ENCODE data around the gene TSPAN31.

The TSPAN31 gene

DNA sequence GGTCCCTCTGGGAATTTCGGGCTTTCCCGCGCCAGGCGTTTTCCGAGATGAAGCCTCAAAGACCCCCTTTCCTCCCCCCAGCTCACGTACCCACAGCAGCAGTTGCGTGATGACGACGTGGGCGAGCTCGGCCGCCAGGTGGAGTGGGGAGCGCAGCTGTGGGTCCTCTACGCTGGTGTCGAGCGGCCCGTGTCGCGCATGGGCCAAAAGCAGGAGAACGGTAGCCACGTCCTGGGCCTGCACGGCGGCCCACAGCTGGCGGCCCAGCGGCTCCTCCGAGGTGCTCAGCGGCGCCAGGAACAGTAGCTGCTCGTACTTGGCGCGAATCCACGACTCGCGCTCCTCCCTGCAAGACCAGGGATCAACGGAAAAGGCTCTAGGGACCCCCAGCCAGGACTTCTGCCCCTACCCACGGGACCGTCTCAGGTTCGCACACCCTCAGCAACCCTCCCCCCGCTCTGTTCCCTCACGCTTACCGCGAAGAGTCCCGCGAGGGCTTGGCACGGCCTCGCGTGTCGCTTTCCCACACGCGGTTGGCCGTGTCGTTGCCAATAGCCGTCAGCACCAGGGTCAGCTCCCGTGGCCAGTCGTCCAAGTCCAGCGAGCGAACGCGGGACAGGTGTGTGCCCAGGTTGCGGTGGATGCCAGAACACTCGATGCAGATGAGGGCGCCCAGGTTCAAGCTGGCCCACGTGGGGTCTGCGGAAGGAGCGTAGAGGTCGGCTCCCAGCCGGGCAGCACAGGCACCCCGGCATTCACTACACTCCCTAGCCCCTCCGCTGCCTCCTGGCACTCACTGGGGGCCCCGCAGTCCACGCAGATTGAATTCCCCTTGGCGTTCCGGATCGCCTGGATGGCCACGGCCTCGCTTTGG is 17.7 kb upstream of the TSPAN31 start:
- FAIRE-seq (no peak), DNase-seq (ENCODE audit: insufficient read length, low spot score) (peak; percentile 23)
- no peak for TF ChIP-seq PAX5 (IDR thresholded peaks at IDR 0.05; ENCODE audit: insufficient read depth, low read length, severe bottlenecking)
- no peak for TF ChIP-seq POLR2A (IDR thresholded peaks at IDR 0.05; ENCODE audit: low read depth, low read length)
- TF ChIP-seq POU2F2 (IDR thresholded peaks at IDR 0.05; ENCODE audit: low read depth, low read length): no peak
- TF ChIP-seq POLR2AphosphoS5 (IDR thresholded peaks at IDR 0.05; ENCODE audit: low read depth, low read length): no peak
- TF ChIP-seq SPI1 (IDR thresholded peaks at IDR 0.05; ENCODE audit: low read depth, low read length): no peak
- no peak for TF ChIP-seq TAF1 (IDR thresholded peaks at IDR 0.05; ENCODE audit: low read depth, low read length)

DNA sequence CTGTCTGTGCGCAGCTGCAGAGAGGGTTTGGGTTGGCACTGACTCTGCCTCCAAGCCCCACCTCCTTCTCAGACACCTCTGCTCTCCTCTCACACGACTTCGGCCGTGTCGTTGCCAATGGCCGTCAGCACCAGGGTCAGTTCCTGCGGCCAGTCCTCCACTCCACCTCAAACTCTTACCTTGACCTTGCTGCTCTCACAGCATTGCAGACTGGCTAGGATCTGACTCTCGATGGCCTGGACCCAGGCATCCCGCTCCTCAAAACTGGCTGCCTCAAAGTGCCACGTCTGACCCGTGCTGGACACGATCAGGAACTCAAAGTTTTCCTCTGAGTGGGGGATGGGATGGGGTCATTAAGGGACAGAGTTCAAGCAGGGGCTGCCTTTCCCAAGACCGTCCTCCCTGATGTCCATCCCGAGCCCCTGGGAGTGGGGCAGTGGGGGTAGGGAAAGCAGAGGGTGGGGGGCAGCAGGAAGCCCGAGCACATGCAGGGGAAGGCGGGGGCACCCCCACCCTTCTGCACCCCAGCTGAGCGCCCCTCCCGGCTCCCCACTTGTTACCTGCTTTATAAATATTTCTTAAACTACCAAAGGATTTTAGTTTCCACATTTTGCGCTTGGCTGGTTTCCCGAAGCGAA is 17.0 kb upstream of the TSPAN31 start:
- FAIRE-seq (no peak), DNase-seq (ENCODE audit: insufficient read length, low spot score) (no peak)

GRCh38 chr12:57729321-57729844 is 15.5 kb upstream of the TSPAN31 start:
- no peak for TF ChIP-seq PAX5 (IDR thresholded peaks at IDR 0.05; ENCODE audit: insufficient read depth, low read length, severe bottlenecking)
- no peak for TF ChIP-seq SPI1 (IDR thresholded peaks at IDR 0.05; ENCODE audit: low read depth, low read length)
- TF ChIP-seq POLR2AphosphoS5 (IDR thresholded peaks at IDR 0.05; ENCODE audit: low read depth, low read length): no peak
- TF ChIP-seq TAF1 (IDR thresholded peaks at IDR 0.05; ENCODE audit: low read depth, low read length): no peak
- TF ChIP-seq POLR2A (IDR thresholded peaks at IDR 0.05; ENCODE audit: low read depth, low read length): no peak
- no peak for TF ChIP-seq POU2F2 (IDR thresholded peaks at IDR 0.05; ENCODE audit: low read depth, low read length)
- no peak for FAIRE-seq
- no peak for DNase-seq (ENCODE audit: insufficient read length, low spot score)

More for the DNA sequence above, 17.0 kb upstream of the TSPAN31 start:
- TF ChIP-seq PAX5 (IDR thresholded peaks at IDR 0.05; ENCODE audit: insufficient read depth, low read length, severe bottlenecking): no peak
- no peak for TF ChIP-seq SPI1 (IDR thresholded peaks at IDR 0.05; ENCODE audit: low read depth, low read length)

DNA sequence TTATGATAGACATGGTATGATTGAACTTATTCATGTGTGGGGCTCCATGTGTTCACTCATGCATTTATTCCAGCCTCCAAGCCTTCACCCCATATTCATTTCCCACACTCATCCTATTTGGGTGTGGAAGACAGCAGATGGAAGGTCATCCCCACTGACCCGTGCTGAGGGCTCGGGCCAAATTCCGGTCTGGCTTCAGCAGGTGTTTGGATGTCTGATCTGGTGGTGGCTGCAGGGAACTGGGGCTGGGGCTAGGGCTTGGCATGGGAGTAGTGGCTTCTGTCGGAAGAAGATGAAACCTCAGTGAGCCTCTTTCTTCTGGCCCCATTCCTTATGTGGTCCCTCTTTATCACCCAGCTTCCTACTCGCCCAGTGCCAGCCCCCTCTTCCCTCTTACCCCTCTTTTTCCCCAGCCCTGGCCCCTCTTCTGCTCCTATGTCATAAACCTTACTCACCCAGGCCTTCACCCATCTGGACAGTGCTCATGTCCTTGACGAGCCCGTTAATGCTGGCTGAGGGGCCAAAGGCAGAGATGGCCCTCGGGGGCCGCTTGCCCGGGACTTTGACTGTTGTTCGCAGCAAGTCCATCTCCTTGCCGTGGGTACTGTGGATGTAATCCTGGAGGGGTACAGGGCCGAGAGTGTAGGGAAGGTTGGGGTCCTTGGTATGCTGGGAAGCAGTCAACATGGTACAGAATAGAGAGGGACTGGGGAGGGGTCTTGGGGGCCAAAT is 14.3 kb upstream of the TSPAN31 start:
- DNase-seq (ENCODE audit: insufficient read length, low spot score) (no peak), FAIRE-seq (no peak)
- TF ChIP-seq POLR2A (IDR thresholded peaks at IDR 0.05; ENCODE audit: low read depth, low read length) (no peak), POLR2AphosphoS5 (IDR thresholded peaks at IDR 0.05; ENCODE audit: low read depth, low read length) (no peak), TAF1 (IDR thresholded peaks at IDR 0.05; ENCODE audit: low read depth, low read length) (no peak), PAX5 (IDR thresholded peaks at IDR 0.05; ENCODE audit: insufficient read depth, low read length, severe bottlenecking) (no peak), SPI1 (IDR thresholded peaks at IDR 0.05; ENCODE audit: low read depth, low read length) (no peak), POU2F2 (IDR thresholded peaks at IDR 0.05; ENCODE audit: low read depth, low read length) (no peak)

GRCh38 chr12:57731411-57732080 is 13.3 kb upstream of the TSPAN31 start:
- FAIRE-seq (no peak), DNase-seq (ENCODE audit: insufficient read length, low spot score) (no peak)
- TF ChIP-seq POLR2AphosphoS5 (IDR thresholded peaks at IDR 0.05; ENCODE audit: low read depth, low read length): no peak
- no peak for TF ChIP-seq TAF1 (IDR thresholded peaks at IDR 0.05; ENCODE audit: low read depth, low read length)
- TF ChIP-seq PAX5 (IDR thresholded peaks at IDR 0.05; ENCODE audit: insufficient read depth, low read length, severe bottlenecking): no peak
- no peak for TF ChIP-seq POU2F2 (IDR thresholded peaks at IDR 0.05; ENCODE audit: low read depth, low read length)
- no peak for TF ChIP-seq POLR2A (IDR thresholded peaks at IDR 0.05; ENCODE audit: low read depth, low read length)
- TF ChIP-seq SPI1 (IDR thresholded peaks at IDR 0.05; ENCODE audit: low read depth, low read length): no peak

GRCh38 chr12:57732270-57732669 is 12.6 kb upstream of the TSPAN31 start:
- FAIRE-seq (no peak), DNase-seq (ENCODE audit: insufficient read length, low spot score) (no peak)
- TF ChIP-seq TAF1 (IDR thresholded peaks at IDR 0.05; ENCODE audit: low read depth, low read length) (no peak), POLR2A (IDR thresholded peaks at IDR 0.05; ENCODE audit: low read depth, low read length) (no peak), PAX5 (IDR thresholded peaks at IDR 0.05; ENCODE audit: insufficient read depth, low read length, severe bottlenecking) (no peak), POLR2AphosphoS5 (IDR thresholded peaks at IDR 0.05; ENCODE audit: low read depth, low read length) (no peak), POU2F2 (IDR thresholded peaks at IDR 0.05; ENCODE audit: low read depth, low read length) (no peak), SPI1 (IDR thresholded peaks at IDR 0.05; ENCODE audit: low read depth, low read length) (no peak)

DNA sequence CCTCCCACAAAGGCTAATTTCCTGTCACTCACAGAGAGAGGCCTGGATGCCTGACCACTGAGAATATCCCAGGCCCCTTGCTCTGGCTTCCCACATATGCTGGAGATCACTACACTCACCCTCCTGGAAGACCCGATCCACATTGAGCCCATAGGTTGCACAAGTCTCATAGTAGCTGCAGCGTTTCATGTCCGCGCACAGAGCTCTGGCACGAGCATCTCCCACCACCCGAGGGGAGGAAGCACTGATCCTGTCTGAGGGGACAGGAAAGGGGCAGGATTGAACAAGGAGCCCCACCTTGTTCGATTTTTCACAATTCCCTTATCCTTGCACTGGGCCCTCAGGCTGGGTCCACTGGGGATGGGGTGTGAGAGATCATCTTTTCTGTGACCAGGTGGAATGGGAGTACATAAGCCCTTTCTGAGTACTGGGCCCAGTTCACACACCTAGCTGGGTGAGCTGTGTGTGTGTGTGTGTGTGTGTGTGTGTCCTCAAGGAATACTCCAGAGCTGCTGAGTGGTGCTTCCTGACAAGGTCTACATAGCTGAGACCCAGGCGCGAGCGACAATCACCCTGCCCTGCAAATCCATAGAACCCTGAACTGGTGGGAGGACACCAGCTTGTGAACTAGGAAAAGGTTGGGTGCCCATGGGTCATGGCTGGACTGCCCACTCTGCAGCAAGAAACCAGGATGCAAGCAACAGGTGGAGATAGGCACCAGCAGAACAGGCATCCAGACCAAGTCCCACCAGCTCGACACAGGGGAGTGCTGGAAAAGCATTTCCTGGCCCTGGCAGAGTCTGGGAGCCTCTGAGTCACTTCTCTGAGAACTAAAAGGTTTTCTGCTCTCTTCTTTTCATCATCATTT is 11.9 kb upstream of the TSPAN31 start:
- FAIRE-seq (no peak), DNase-seq (ENCODE audit: insufficient read length, low spot score) (no peak)

DNA sequence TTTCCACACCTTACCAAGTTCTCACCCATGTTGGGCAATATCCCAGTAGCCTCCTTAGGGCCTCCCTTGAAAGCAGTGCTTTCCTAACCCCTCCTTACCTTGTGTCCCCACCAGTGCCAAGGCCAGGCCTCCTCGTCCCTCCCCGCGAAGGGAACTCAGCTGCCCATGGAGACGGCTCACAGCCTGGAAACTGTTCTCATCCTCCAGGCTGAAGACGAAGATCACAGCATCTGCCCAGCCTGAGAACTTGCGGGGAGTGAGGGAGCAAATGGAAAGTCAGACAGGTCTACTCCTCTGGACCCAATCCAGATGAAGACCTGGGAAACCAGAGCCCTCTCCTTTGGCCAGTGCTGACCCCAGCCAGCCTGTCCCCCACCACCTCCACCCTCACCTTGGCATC is 10.9 kb upstream of the TSPAN31 start:
- FAIRE-seq (no peak), DNase-seq (ENCODE audit: insufficient read length, low spot score) (no peak)
- TF ChIP-seq POLR2AphosphoS5 (IDR thresholded peaks at IDR 0.05; ENCODE audit: low read depth, low read length) (no peak), PAX5 (IDR thresholded peaks at IDR 0.05; ENCODE audit: insufficient read depth, low read length, severe bottlenecking) (no peak), TAF1 (IDR thresholded peaks at IDR 0.05; ENCODE audit: low read depth, low read length) (no peak), POLR2A (IDR thresholded peaks at IDR 0.05; ENCODE audit: low read depth, low read length) (no peak), SPI1 (IDR thresholded peaks at IDR 0.05; ENCODE audit: low read depth, low read length) (no peak), POU2F2 (IDR thresholded peaks at IDR 0.05; ENCODE audit: low read depth, low read length) (no peak)

More for the DNA sequence above, 11.9 kb upstream of the TSPAN31 start:
- TF ChIP-seq POU2F2 (IDR thresholded peaks at IDR 0.05; ENCODE audit: low read depth, low read length) (no peak), POLR2AphosphoS5 (IDR thresholded peaks at IDR 0.05; ENCODE audit: low read depth, low read length) (no peak), TAF1 (IDR thresholded peaks at IDR 0.05; ENCODE audit: low read depth, low read length) (no peak)
